GM23338 (cell line): Measurements from ENCODE around the gene PIK3C2B. TPM values are rescaled to one million over a fixed set of nuclear protein-coding genes. Genes with fewer than 3 reads are reported as not detected.

Experiments used
- ATAC-seq: fragments of 200-7000 bp; cut with Tn5 transposase; 3 replicates; pipeline ENCODE4 v1.9.1; 2020
- DNase-seq: peaks from one replicate; pipeline ENCODE4 v3.0.0-alpha.2; 2015; ENCODE audit warnings: low spot score
- H2AFZ ChIP-seq: fragments of 200-600 bp; sonication (generic); 2 replicates; pipeline ENCODE4 v1.8.0; 2016; ENCODE audit warnings: antibody characterized with exemption, mild to moderate bottlenecking, moderate library complexity
- H3F3A ChIP-seq: fragments of 200-600 bp; sonication (generic); replicated peaks from 2 replicates; pipeline ENCODE4 v1.8.0; 2017; ENCODE audit warnings: antibody characterized with exemption, mixed run types, low read depth
- H3K27ac ChIP-seq: fragments of 200-600 bp; sonication (generic); 2 replicates; pipeline ENCODE4 v1.6.1; 2016; ENCODE audit warnings: low read depth
- H3K27me3 ChIP-seq: fragments of 200-600 bp; sonication (generic); 2 replicates; pipeline ENCODE4 v1.8.0; 2016; ENCODE audit warnings: mild to moderate bottlenecking, mixed run types, moderate library complexity; ENCODE audit not compliant: insufficient read depth
- H3K36me3 ChIP-seq: fragments of 200-600 bp; sonication (generic); 2 replicates; pipeline ENCODE4 v1.8.0; 2016; ENCODE audit warnings: mild to moderate bottlenecking; ENCODE audit not compliant: insufficient read depth
- H3K4me1 ChIP-seq: fragments of 200-600 bp; sonication (generic); 2 replicates; pipeline ENCODE4 v1.8.0; 2016; ENCODE audit warnings: mild to moderate bottlenecking, moderate library complexity; ENCODE audit not compliant: insufficient read depth
- H3K4me2 ChIP-seq: fragments of 200-600 bp; sonication (generic); 2 replicates; pipeline ENCODE4 v1.7.1; 2017; ENCODE audit warnings: mixed run types
- H3K4me3 ChIP-seq: fragments of 200-600 bp; sonication (generic); 2 replicates; pipeline ENCODE4 v1.6.1; 2016; ENCODE audit warnings: mixed run types
- H3K79me2 ChIP-seq: fragments of 200-600 bp; sonication (generic); replicated peaks from 2 replicates; pipeline ENCODE4 v1.8.0; 2017; ENCODE audit warnings: mild to moderate bottlenecking; ENCODE audit not compliant: insufficient read depth
- H3K9me2 ChIP-seq: fragments of 200-600 bp; sonication (generic); 2 replicates; pipeline ENCODE4 v1.8.0; 2017; ENCODE audit not compliant: insufficient read depth
- H4K20me1 ChIP-seq: fragments of 200-600 bp; sonication (generic); replicated peaks from 2 replicates; pipeline ENCODE4 v1.8.0; 2017; ENCODE audit warnings: mild to moderate bottlenecking; ENCODE audit not compliant: insufficient read depth
- H3K27ac Mint-ChIP-seq: 2 replicates; pipeline ENCODE4 v1.8.0; 2020; ENCODE audit warnings: inconsistent platforms, mild to moderate bottlenecking, moderate library complexity, mixed read lengths
- H3K27me3 Mint-ChIP-seq: 3 replicates; pipeline ENCODE4 v1.8.0; 2022; ENCODE audit warnings: low read depth, mild to moderate bottlenecking, moderate library complexity, mixed read lengths, inconsistent platforms; ENCODE audit not compliant: insufficient read depth, poor library complexity
- H3K36me3 Mint-ChIP-seq: 3 replicates; pipeline ENCODE4 v1.8.0; 2021; ENCODE audit warnings: low read depth, mild to moderate bottlenecking, inconsistent platforms, moderate library complexity, mixed read lengths
- H3K4me1 Mint-ChIP-seq: 3 replicates; pipeline ENCODE4 v1.8.0; 2020; ENCODE audit warnings: mild to moderate bottlenecking, inconsistent platforms, mixed read lengths
- H3K4me3 Mint-ChIP-seq: 3 replicates; pipeline ENCODE4 v1.8.0; 2021; ENCODE audit warnings: moderate library complexity, mild to moderate bottlenecking, inconsistent platforms, mixed read lengths
- H3K9me3 Mint-ChIP-seq: 3 replicates; pipeline ENCODE4 v1.8.0; 2020; ENCODE audit warnings: moderate library complexity, mild to moderate bottlenecking, inconsistent platforms, mixed read lengths
- CREB1 ChIP-seq: fragments of 250-450 bp; sonication (Bioruptor Pico); IDR thresholded peaks from 2 replicates; pipeline ENCODE4 v1.5.0; 2020; ENCODE audit warnings: low read depth, mild to moderate bottlenecking, moderate library complexity
- CTCF ChIP-seq, 2 experiments: fragments of 200-600 bp in 1 of 2; sonication (generic) in 1 of 2; conservative IDR thresholded peaks; 2 replicates each; pipeline versions ENCODE4 v1.5.1 to v1.6.1; 2016 to 2017; ENCODE audit warnings: antibody characterized with exemption in 2 of 2, low read depth in 2 of 2, mild to moderate bottlenecking in 2 of 2, moderate library complexity in 1 of 2
- ETS1 ChIP-seq: IDR thresholded peaks from 2 replicates; pipeline ENCODE4 v1.6.1; 2016; ENCODE audit warnings: antibody characterized with exemption
- EZH2 ChIP-seq: fragments of 200-600 bp; sonication (generic); IDR thresholded peaks from one replicate; pipeline ENCODE4 v1.8.0; 2017; ENCODE audit warnings: antibody characterized with exemption, mild to moderate bottlenecking, low read depth; ENCODE audit not compliant: unreplicated experiment
- EZH2phosphoT487 ChIP-seq: fragments of 200-600 bp; sonication (generic); IDR thresholded peaks from one replicate; pipeline ENCODE4 v1.8.1; 2018; ENCODE audit warnings: antibody characterized with exemption; ENCODE audit not compliant: unreplicated experiment
- JUNB ChIP-seq: IDR thresholded peaks from one replicate; pipeline ENCODE4 v1.6.1; 2016; ENCODE audit warnings: antibody characterized with exemption; ENCODE audit not compliant: unreplicated experiment
- NANOG ChIP-seq: IDR thresholded peaks from 2 replicates; pipeline ENCODE4 v1.6.1; 2016; ENCODE audit warnings: antibody characterized with exemption, borderline replicate concordance
- POLR2AphosphoS5 ChIP-seq: IDR thresholded peaks from 2 replicates; pipeline ENCODE4 v1.6.1; 2016; ENCODE audit warnings: antibody characterized with exemption, low read depth
- REST ChIP-seq: IDR thresholded peaks from one replicate; pipeline ENCODE4 v1.6.1; 2018; ENCODE audit warnings: antibody characterized with exemption; ENCODE audit not compliant: unreplicated experiment
- STAT1 ChIP-seq: IDR thresholded peaks from one replicate; pipeline ENCODE4 v1.6.1; 2016; ENCODE audit warnings: antibody characterized with exemption; ENCODE audit not compliant: unreplicated experiment
- ZNF114 ChIP-seq: fragments of 250-450 bp; sonication (Bioruptor Pico); IDR thresholded peaks from 2 replicates; pipeline ENCODE4 v1.5.0; 2020; ENCODE audit warnings: mild to moderate bottlenecking, moderate library complexity
- ZNF331 ChIP-seq: fragments of 250-450 bp; sonication (Bioruptor Pico); IDR thresholded peaks from 2 replicates; pipeline ENCODE4 v1.5.0; 2020; ENCODE audit warnings: low read depth, mild to moderate bottlenecking, moderate library complexity
- polyA plus RNA-seq: library from polyadenylated mRNA; unstranded; fragments of >200 nt; fragmentation: Nextera tagmentation; extraction: Ambion mirVana; gene quantifications from 2 replicates; pipeline ENCODE4 v1.2.1, GENCODE V29; 2016
- total RNA-seq: library from RNA; depleted of rRNA; stranded (reverse); fragments of >200 nt; shearing (Covaris generic); gene quantifications from 2 replicates; pipeline ENCODE4 v1.2.3, GENCODE V29; 2014

The PIK3C2B gene
- total and polyA plus RNA-seq, 2 experiments from 2014 or later, result 4.8 to 19.0 TPM

- Histone ChIP-seq H2AFZ (no peak overlapping the region), H3K4me3 (no peak overlapping the region), H3F3A (no peaks in the 10 kb centered on the region), H3K27ac (no peak overlapping the region), H3K79me2 (no peaks in the 10 kb centered on the region), H4K20me1 (no peaks in the 10 kb centered on the region), H3K4me1 (no peaks in the 10 kb centered on the region), H3K4me2 (no peak overlapping the region), H3K36me3 (0 out of 2 replicates have a peak, but pooled peaks cover 9% of the 10 kb centered on the region), H3K9me2 (no peaks in the 10 kb centered on the region), H3K27me3 (no peaks in the 10 kb centered on the region)
- DNase-seq (no peak), ATAC-seq (no peak)
- TF ChIP-seq CTCF (conservative IDR thresholded peaks at IDR 0.05; ENCODE audit: low read depth in 2 of 2), result no peak
- no peak for TF ChIP-seq EZH2phosphoT487
- TF ChIP-seq ETS1, result no peak
- no peak for TF ChIP-seq NANOG
- TF ChIP-seq ZNF114 (CRISPR knock-in tag), result no peak
- no peak for TF ChIP-seq EZH2
- no peak for TF ChIP-seq JUNB
- no peak for TF ChIP-seq CREB1 (CRISPR knock-in tag)
- TF ChIP-seq ZNF331 (CRISPR knock-in tag), result no peak
- no peak for TF ChIP-seq STAT1
- H3K4me3 Mint-ChIP-seq, result no peak overlapping the region
- peaks cover 10% of the 10 kb centered on the region for H3K27me3 Mint-ChIP-seq
- H3K9me3 Mint-ChIP-seq, result no peaks in the 10 kb centered on the region
- no peak overlapping the region for H3K27ac Mint-ChIP-seq
- peaks cover 28% of the 10 kb centered on the region for H3K4me1 Mint-ChIP-seq
- peaks cover 43% of the 10 kb centered on the region for H3K36me3 Mint-ChIP-seq
Observed at GRCh38 chr1:204462229-204462561, 32.4 kb downstream of the PIK3C2B start.

GRCh38 chr1:204461331-204462228 lies 33.0 kb downstream of the PIK3C2B start:
- Histone ChIP-seq H3K27me3 (no peaks in the 10 kb centered on the region), H4K20me1 (no peaks in the 10 kb centered on the region), H3F3A (no peaks in the 10 kb centered on the region), H3K4me1 (0 out of 2 replicates have a peak, but pooled peaks cover 3% of the 10 kb centered on the region), H3K4me3 (no peak overlapping the region), H2AFZ (no peak overlapping the region), H3K79me2 (no peaks in the 10 kb centered on the region), H3K36me3 (0 out of 2 replicates have a peak, but pooled peaks cover 9% of the 10 kb centered on the region), H3K4me2 (no peak overlapping the region), H3K27ac (no peak overlapping the region), H3K9me2 (no peaks in the 10 kb centered on the region)
- H3K4me1 Mint-ChIP-seq, result peaks cover 30% of the 10 kb centered on the region
- H3K27me3 Mint-ChIP-seq, result peaks cover 8% of the 10 kb centered on the region
- peaks cover 43% of the 10 kb centered on the region for H3K36me3 Mint-ChIP-seq
- ATAC-seq, result no peak
- DNase-seq, result no peak
- H3K4me3 Mint-ChIP-seq, result no peak overlapping the region
- no peaks in the 10 kb centered on the region for H3K9me3 Mint-ChIP-seq
- H3K27ac Mint-ChIP-seq, result no peak overlapping the region
- no peak for TF ChIP-seq NANOG
- no peak for TF ChIP-seq CTCF (conservative IDR thresholded peaks at IDR 0.05; ENCODE audit: low read depth in 2 of 2)
- no peak for TF ChIP-seq STAT1
- TF ChIP-seq EZH2phosphoT487, result no peak
- TF ChIP-seq ETS1, result no peak
- no peak for TF ChIP-seq EZH2
- no peak for TF ChIP-seq POLR2AphosphoS5
- no peak for TF ChIP-seq JUNB
- no peak for TF ChIP-seq ZNF331 (CRISPR knock-in tag)
- TF ChIP-seq CREB1 (CRISPR knock-in tag), result no peak
- TF ChIP-seq ZNF114 (CRISPR knock-in tag), result no peak
- no peak for TF ChIP-seq REST
